Raji (cell line): ENCODE results near the gene VCAM1.

Experiments
- POLR2A ChIP-seq: IDR thresholded peaks from 2 replicates; pipeline ENCODE4 v1.6.1; 2011; ENCODE audit warnings: low read depth, low read length, control low read depth; ENCODE audit not compliant: insufficient read depth

The VCAM1 gene

DNA sequence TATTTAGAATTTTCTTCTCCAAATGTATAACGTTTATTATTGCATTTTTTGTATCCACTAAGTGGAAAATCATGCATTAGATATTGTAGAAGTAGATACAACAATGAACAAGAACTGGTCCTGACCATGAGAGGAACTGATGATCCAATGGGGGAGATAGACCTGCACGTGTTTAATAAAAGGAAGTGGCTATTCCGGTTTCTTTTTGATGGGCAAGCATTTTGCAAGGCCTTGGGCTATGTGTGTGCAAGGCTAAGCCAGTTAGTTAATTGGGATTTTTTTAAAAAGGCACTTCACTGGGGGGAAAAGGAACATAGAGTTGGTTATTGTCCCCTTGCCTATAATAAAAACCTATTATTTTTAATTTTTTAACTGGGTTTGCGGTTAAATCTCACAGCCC, 961 bp upstream of the VCAM1 start:
- no peak for TF ChIP-seq POLR2A

DNA sequence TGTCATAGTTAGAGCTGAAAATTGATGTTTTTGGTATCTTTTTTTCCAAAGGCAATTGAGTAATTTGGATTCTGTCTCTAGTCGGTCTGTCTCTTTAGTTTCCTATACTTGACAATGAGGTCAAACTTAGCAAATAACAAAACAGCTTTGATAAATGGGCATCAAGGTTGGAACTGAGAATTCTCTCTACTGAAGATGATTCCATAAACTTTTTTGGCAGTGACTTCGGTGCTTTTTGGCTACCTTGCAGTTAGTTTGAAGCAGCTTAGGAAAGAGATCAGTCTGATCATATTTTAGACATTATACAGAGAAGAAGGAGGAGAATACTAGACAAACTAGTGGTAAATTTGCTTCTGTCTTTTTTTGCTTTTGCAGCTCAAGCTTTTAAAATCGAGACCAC, 559 bp downstream of the VCAM1 start:
- TF ChIP-seq POLR2A: no peak

GRCh38 chr1:100720751-100721150, 1.2 kb downstream of the VCAM1 start:
- TF ChIP-seq POLR2A: no peak

- no peak for TF ChIP-seq POLR2A
Measured at GRCh38 chr1:100721526-100722207, 2.1 kb downstream of the VCAM1 start.

DNA sequence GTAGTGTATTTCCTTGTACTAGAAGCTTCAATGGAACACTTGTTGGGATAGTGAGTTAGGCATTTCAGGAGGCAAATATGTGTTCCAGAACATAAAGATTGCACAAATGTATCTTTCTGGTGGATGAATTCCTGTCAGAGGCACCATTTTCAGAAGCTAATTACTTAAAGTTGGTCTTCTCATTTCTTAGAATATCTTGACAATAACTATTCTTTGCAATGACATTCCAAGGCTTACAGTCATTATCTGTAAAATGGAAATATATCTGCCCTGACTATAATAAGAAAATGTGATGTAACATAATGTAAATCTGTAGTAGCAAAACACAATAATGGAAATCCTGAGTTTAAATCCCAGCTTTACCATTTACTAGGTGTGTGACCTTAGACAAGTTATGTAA, 2.7 kb downstream of the VCAM1 start:
- no peak for TF ChIP-seq POLR2A

DNA sequence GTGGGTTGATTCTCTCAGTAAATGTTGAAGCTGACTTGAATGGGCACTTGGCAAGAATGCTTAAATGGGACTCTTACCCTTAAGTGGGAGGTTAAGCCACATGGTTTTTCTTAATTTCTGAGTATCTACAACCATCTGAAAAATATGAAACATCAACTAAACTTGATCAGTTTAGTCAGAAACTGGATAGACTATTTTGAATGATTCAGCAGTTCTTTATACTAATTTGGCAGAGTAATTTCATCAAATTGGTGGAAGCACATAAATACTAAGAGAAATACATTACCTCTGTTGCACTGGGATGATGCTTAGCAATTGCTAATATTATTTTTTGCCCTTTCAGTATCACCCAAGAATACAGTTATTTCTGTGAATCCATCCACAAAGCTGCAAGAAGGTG, 4.7 kb downstream of the VCAM1 start:
- TF ChIP-seq POLR2A: no peak

DNA sequence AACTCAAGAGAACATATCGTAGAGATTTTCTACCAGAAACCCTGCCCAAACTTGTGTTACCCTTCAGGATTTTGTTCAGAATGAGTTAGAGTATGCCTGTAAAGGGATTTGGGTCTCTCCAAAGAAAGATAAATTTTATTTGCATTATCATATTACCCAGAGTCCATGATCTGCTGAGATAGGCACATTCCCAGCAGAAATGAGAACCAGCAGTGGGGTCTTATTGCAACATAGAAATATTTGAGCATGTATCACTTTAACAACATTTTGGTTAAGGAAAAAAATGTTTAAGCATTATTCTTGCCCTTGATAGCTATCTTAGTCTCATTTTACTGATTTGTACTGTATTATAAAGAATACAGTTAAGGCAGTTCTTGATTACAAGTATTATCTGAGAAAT, 10.6 kb downstream of the VCAM1 start:
- no peak for TF ChIP-seq POLR2A

- TF ChIP-seq POLR2A: no peak
Measured at GRCh38 chr1:100731309-100731708, 11.8 kb downstream of the VCAM1 start.

DNA sequence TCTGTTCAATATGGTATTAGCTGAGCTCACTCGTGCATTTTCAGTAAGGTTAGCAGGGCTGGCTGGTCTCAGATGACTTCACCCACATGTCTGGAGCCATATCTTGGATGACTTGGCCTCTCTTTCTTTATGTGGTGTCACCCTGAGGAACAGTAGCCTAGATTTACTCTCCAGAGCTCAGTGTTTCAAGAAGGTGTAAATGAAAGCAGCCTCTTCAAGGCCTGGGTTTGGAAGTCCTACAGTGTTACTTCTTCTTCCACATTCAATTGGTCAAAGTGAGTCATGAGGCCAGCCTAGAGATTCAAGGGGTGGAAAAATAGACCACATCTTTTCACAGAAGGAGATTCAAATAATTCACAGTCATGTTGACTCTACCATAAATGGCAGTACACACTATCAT, 12.2 kb downstream of the VCAM1 start:
- no peak for TF ChIP-seq POLR2A

GRCh38 chr1:100734676-100735075, 15.1 kb downstream of the VCAM1 start:
- no peak for TF ChIP-seq POLR2A

DNA sequence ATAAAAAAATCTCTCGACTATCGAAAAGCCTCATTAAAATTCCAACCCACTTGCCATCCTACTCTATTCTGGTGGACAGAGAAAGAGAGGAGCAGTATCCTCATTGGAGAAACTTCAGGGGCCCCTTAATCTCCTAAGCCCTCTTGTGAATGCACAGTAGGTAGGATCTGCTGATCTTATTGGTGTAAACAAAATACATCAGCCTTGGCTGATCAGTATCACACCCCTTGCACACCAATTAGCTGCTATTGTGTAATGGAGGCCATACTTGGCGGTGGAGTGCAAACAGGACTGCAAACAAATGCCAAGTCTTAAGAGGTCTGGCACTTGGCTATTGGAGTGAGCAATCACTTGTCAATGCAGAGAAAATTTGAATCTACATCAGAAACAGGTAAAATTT, 15.7 kb downstream of the VCAM1 start:
- TF ChIP-seq POLR2A: no peak

GRCh38 chr1:100736324-100736723, 16.8 kb downstream of the VCAM1 start:
- TF ChIP-seq POLR2A: no peak

GRCh38 chr1:100736746-100737145, 17.2 kb downstream of the VCAM1 start:
- no peak for TF ChIP-seq POLR2A

DNA sequence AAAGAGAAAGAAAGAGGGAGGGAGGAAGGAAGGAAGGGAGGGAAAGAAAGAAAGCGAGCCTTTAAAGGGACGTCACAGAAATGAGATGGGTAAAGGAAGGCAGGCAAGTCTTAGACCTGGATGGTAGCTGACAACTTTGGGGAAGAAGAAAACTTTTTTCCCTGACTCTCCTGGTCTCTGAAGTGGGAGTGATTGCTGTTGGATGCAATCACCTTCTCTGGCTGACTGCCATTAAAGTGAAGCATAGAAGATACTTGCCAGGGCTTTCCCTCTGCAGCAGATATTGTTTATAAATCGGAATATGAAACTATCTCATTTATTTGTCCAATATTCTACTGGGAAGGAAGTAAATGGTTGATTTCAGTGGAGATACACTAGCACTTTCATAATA, 27.0 kb downstream of the VCAM1 start:
- TF ChIP-seq POLR2A: no peak

GRCh38 chr1:100747771-100748170, 28.2 kb downstream of the VCAM1 start:
- no peak for TF ChIP-seq POLR2A

- TF ChIP-seq POLR2A: no peak
Measured at GRCh38 chr1:100750005-100750885, 30.7 kb downstream of the VCAM1 start.
